GF-D8 (cell line): ENCODE results near the gene PDE3B.
"Not testable (repeated sequence)": the region's sequence is repeated elsewhere in the genome, so short reads cannot be mapped to it uniquely, and the experiment has no call there.

Experiments used
- DNase-seq: peaks from one replicate; lab custom pipeline; 2025; lab: John Stamatoyannopoulos, UW

The PDE3B gene

GRCh38 chr11:14676068-14676467 lies 32.5 kb downstream of the PDE3B start:
- DNase-seq, result no peak

- DNase-seq, result no peak
Observed at GRCh38 chr11:14677146-14677545, 33.5 kb downstream of the PDE3B start.

- no peak for DNase-seq
Observed at GRCh38 chr11:14678350-14678749, 34.7 kb downstream of the PDE3B start.

GRCh38 chr11:14679662-14680061 lies 36.1 kb downstream of the PDE3B start:
- DNase-seq, result no peak

- DNase-seq, result not testable (repeated sequence)
Observed at GRCh38 chr11:14684234-14684915, 40.8 kb downstream of the PDE3B start.

- DNase-seq, result no peak
Observed at GRCh38 chr11:14687456-14687855, 43.9 kb downstream of the PDE3B start.

GRCh38 chr11:14687943-14688627 lies 44.5 kb downstream of the PDE3B start:
- no peak for DNase-seq

- not testable (repeated sequence) for DNase-seq
Observed at GRCh38 chr11:14695656-14696055, 52.1 kb downstream of the PDE3B start.

- DNase-seq, result no peak
Observed at GRCh38 chr11:14698771-14699170, 55.2 kb downstream of the PDE3B start.

- DNase-seq, result no peak
Observed at GRCh38 chr11:14700593-14700992, 57.0 kb downstream of the PDE3B start.

GRCh38 chr11:14702760-14703159 lies 59.2 kb downstream of the PDE3B start:
- no peak for DNase-seq

- no peak for DNase-seq
Observed at GRCh38 chr11:14703731-14704130, 60.1 kb downstream of the PDE3B start.

GRCh38 chr11:14705067-14705466 lies 61.5 kb downstream of the PDE3B start:
- DNase-seq, result no peak

GRCh38 chr11:14713496-14714244 lies 70.1 kb downstream of the PDE3B start:
- DNase-seq, result no peak

GRCh38 chr11:14715669-14716068 lies 72.1 kb downstream of the PDE3B start:
- not testable (repeated sequence) for DNase-seq

- no peak for DNase-seq
Observed at GRCh38 chr11:14722496-14722895, 78.9 kb downstream of the PDE3B start.

- no peak for DNase-seq
Observed at GRCh38 chr11:14725150-14725549, 81.5 kb downstream of the PDE3B start.

- no peak for DNase-seq
Observed at GRCh38 chr11:14727215-14727614, 83.6 kb downstream of the PDE3B start.

GRCh38 chr11:14727746-14728145 lies 84.1 kb downstream of the PDE3B start:
- no peak for DNase-seq

- not testable (repeated sequence) for DNase-seq
Observed at GRCh38 chr11:14740539-14740938, 96.9 kb downstream of the PDE3B start.

GRCh38 chr11:14741195-14741594 lies 97.6 kb downstream of the PDE3B start:
- no peak for DNase-seq

- no peak for DNase-seq
Observed at GRCh38 chr11:14742849-14743559, 99.4 kb downstream of the PDE3B start.
